Stimulated activated CD4-positive, alpha-beta T cell treated with anti-CD3 and anti-CD28 coated beads, Interleukin-1b, Interleukin-23, amount 100 ng/mL, for 4 hours (primary cell): ENCODE data around the gene JTB.

Experiments used
- DNase-seq, 2 donors: peaks; one replicate each; pipeline ENCODE4 v3.0.0-alpha.2; 2020; ENCODE audit warnings: low read depth in 2 of 2

The JTB gene

GRCh38 chr1:153932156-153933131 lies 45.0 kb downstream of the JTB start:
- no peak for DNase-seq

- no peak for DNase-seq
These were observed 47.2 kb downstream of the JTB start for GRCh38 chr1:153929981-153930948.

- no peak for DNase-seq
These were observed 48.0 kb downstream of the JTB start for GRCh38 chr1:153929426-153929825.

GRCh38 chr1:153928791-153929341 lies 48.6 kb downstream of the JTB start:
- no peak for DNase-seq

- no peak for DNase-seq
These were observed 49.2 kb downstream of the JTB start for GRCh38 chr1:153928245-153928644.

GRCh38 chr1:153926405-153926804 lies 51.1 kb downstream of the JTB start:
- no peak for DNase-seq
